HEK293 (cell line): ENCODE results near the gene CKS1B.
A peak's percentile ranks its signal among the peaks of the same experiment; 100 is the strongest.

ENCODE experiments used
- CTCF ChIA-PET: fragments of 350-600 bp; formaldehyde crosslinking; extraction: SDS; loops from one replicate; lab custom pipeline; 2021; ENCODE audit warnings: antibody characterized with exemption; lab: Yijun Ruan, JAX
- POLR2A ChIA-PET: fragments of 300-600 bp; formaldehyde crosslinking; extraction: SDS; loops from one replicate; lab custom pipeline; 2020; ENCODE audit warnings: antibody characterized with exemption, inconsistent platforms; lab: Yijun Ruan, JAX
- H3K27ac ChIP-seq: fragments of 200-500 bp; sonication (Bioruptor generic); 2 replicates; pipeline ENCODE4 v1.5.1; 2014; ENCODE audit warnings: low read depth, low read length, control low read depth, inconsistent platforms; ENCODE audit errors: extremely low read depth
- H3K36me3 ChIP-seq, 2 experiments: fragments of 200-500 bp in 1 of 2; sonication (Bioruptor generic) in 1 of 2; 1 replicate in 1 of 2; 2 replicates in 1 of 2; pipeline ENCODE4 v1.5.1; 2014 to 2017; ENCODE audit warnings: inconsistent platforms in 2 of 2, low read length in 2 of 2; ENCODE audit not compliant: control insufficient read depth in 2 of 2, insufficient read depth in 1 of 2
- H3K4me1 ChIP-seq: fragments of 200-500 bp; sonication (Bioruptor generic); 2 replicates; pipeline ENCODE4 v1.5.1; 2014; ENCODE audit warnings: mild to moderate bottlenecking, low read length, inconsistent platforms; ENCODE audit not compliant: control insufficient read depth, insufficient read depth
- H3K4me3 ChIP-seq: 2 replicates; pipeline ENCODE4 v1.5.1; 2011; ENCODE audit warnings: low read depth, mild to moderate bottlenecking, control low read depth, low read length, moderate library complexity
- H3K9me3 ChIP-seq: fragments of 200-500 bp; sonication (Bioruptor generic); 2 replicates; pipeline ENCODE4 v1.5.1; 2014; ENCODE audit warnings: low read depth, low read length, inconsistent platforms; ENCODE audit not compliant: control insufficient read depth, insufficient read depth
- ATF2 ChIP-seq: fragments of 450-650 bp; formaldehyde crosslinking; IDR thresholded peaks from 2 replicates; pipeline ENCODE4 v1.5.1; 2016; ENCODE audit warnings: missing biosample characterization, missing genetic modification characterization, low read depth
- GLI2 ChIP-seq: fragments of 450-650 bp; formaldehyde crosslinking; IDR thresholded peaks from 2 replicates; pipeline ENCODE4; 2017; ENCODE audit warnings: missing biosample characterization, missing genetic modification characterization, low read depth, borderline replicate concordance
- SCRT1 ChIP-seq: fragments of 450-650 bp; formaldehyde crosslinking; IDR thresholded peaks from 2 replicates; pipeline ENCODE4 v1.5.1; 2016; ENCODE audit warnings: missing biosample characterization, missing genetic modification characterization, borderline replicate concordance
- ZBTB20 ChIP-seq: fragments of 450-650 bp; formaldehyde crosslinking; IDR thresholded peaks from 2 replicates; pipeline ENCODE4 v1.5.1; 2016; ENCODE audit warnings: missing biosample characterization, missing genetic modification characterization
- ZBTB26 ChIP-seq: fragments of 450-650 bp; formaldehyde crosslinking; optimal IDR thresholded peaks from 2 replicates; pipeline ENCODE3; 2016; ENCODE audit warnings: missing biosample characterization, mild to moderate bottlenecking, missing genetic modification characterization
- ZFP37 ChIP-seq: fragments of 450-650 bp; formaldehyde crosslinking; IDR thresholded peaks from 2 replicates; pipeline ENCODE4 v1.5.1; 2016; ENCODE audit warnings: missing biosample characterization, missing genetic modification characterization
- ZNF114 ChIP-seq: fragments of 450-650 bp; formaldehyde crosslinking; IDR thresholded peaks from 2 replicates; pipeline ENCODE4 v1.5.0; 2017; ENCODE audit warnings: missing biosample characterization, missing genetic modification characterization
- ZNF121 ChIP-seq: fragments of 450-650 bp; formaldehyde crosslinking; IDR thresholded peaks from 2 replicates; pipeline ENCODE4 v1.5.1; 2016; ENCODE audit warnings: missing biosample characterization, missing genetic modification characterization
- ZNF146 ChIP-seq: fragments of 450-650 bp; formaldehyde crosslinking; IDR thresholded peaks from 2 replicates; pipeline ENCODE4 v1.5.1; 2016; ENCODE audit warnings: missing biosample characterization, missing genetic modification characterization
- ZNF169 ChIP-seq: fragments of 450-650 bp; formaldehyde crosslinking; IDR thresholded peaks from 2 replicates; pipeline ENCODE4 v1.5.1; 2016; ENCODE audit warnings: missing biosample characterization, missing genetic modification characterization
- ZNF184 ChIP-seq: fragments of 450-650 bp; IDR thresholded peaks from 2 replicates; pipeline ENCODE4 v1.5.1; 2018; ENCODE audit warnings: missing biosample characterization, mild to moderate bottlenecking, missing genetic modification characterization
- ZNF280C ChIP-seq: fragments of 450-650 bp; formaldehyde crosslinking; IDR thresholded peaks from 2 replicates; pipeline ENCODE4 v1.5.1; 2016; ENCODE audit warnings: missing biosample characterization, missing genetic modification characterization
- ZNF341 ChIP-seq: fragments of 450-650 bp; formaldehyde crosslinking; IDR thresholded peaks from 2 replicates; pipeline ENCODE4; 2016; ENCODE audit warnings: low read depth, missing biosample characterization, missing genetic modification characterization
- ZNF416 ChIP-seq: fragments of 450-650 bp; formaldehyde crosslinking; IDR thresholded peaks from 2 replicates; pipeline ENCODE4 v1.5.1; 2016; ENCODE audit warnings: missing biosample characterization, missing genetic modification characterization
- ZNF488 ChIP-seq: fragments of 450-650 bp; formaldehyde crosslinking; IDR thresholded peaks from 2 replicates; pipeline ENCODE4 v1.5.1; 2016; ENCODE audit warnings: missing biosample characterization, missing genetic modification characterization
- ZNF501 ChIP-seq: fragments of 450-650 bp; formaldehyde crosslinking; IDR thresholded peaks from 2 replicates; pipeline ENCODE4 v1.5.1; 2016; ENCODE audit warnings: missing biosample characterization, missing genetic modification characterization
- ZNF513 ChIP-seq: fragments of 450-650 bp; IDR thresholded peaks from 2 replicates; pipeline ENCODE4 v1.5.1; 2018; ENCODE audit warnings: missing biosample characterization, missing genetic modification characterization
- ZNF548 ChIP-seq: fragments of 450-650 bp; formaldehyde crosslinking; IDR thresholded peaks from 2 replicates; pipeline ENCODE4 v1.5.1; 2016; ENCODE audit warnings: missing biosample characterization, missing genetic modification characterization
- ZNF571 ChIP-seq: fragments of 450-650 bp; formaldehyde crosslinking; IDR thresholded peaks from 2 replicates; pipeline ENCODE4 v1.5.0; 2017; ENCODE audit warnings: missing biosample characterization, missing genetic modification characterization
- ZNF664 ChIP-seq: fragments of 450-650 bp; formaldehyde crosslinking; IDR thresholded peaks from 2 replicates; pipeline ENCODE4 v1.5.1; 2016; ENCODE audit warnings: missing biosample characterization, missing genetic modification characterization
- ZNF677 ChIP-seq: fragments of 450-650 bp; IDR thresholded peaks from 2 replicates; pipeline ENCODE4 v1.5.0; 2018; ENCODE audit warnings: missing biosample characterization, mild to moderate bottlenecking, missing genetic modification characterization, moderate library complexity
- ZSCAN23 ChIP-seq: fragments of 450-650 bp; formaldehyde crosslinking; IDR thresholded peaks from 2 replicates; pipeline ENCODE4 v1.5.1; 2016; ENCODE audit warnings: missing biosample characterization, missing genetic modification characterization
- ZSCAN30 ChIP-seq: fragments of 450-650 bp; IDR thresholded peaks from 2 replicates; pipeline ENCODE4 v1.5.1; 2018; ENCODE audit warnings: missing biosample characterization, mild to moderate bottlenecking, missing genetic modification characterization, moderate library complexity
- TF ChIP-seq, protein P1 (sequence below): fragments of 450-650 bp; formaldehyde crosslinking; IDR thresholded peaks from 2 replicates; pipeline ENCODE4 v1.5.1; 2016; ENCODE audit warnings: missing biosample characterization, missing genetic modification characterization
- TF ChIP-seq, protein P2 (sequence below): fragments of 450-650 bp; formaldehyde crosslinking; IDR thresholded peaks from 2 replicates; pipeline ENCODE4 v1.5.1; 2016; ENCODE audit warnings: missing biosample characterization, missing genetic modification characterization
- TF ChIP-seq, protein P3 (sequence below): fragments of 450-650 bp; formaldehyde crosslinking; IDR thresholded peaks from 2 replicates; pipeline ENCODE4 v1.5.1; 2016; ENCODE audit warnings: missing biosample characterization, missing genetic modification characterization

CKS1B gene

DNA sequence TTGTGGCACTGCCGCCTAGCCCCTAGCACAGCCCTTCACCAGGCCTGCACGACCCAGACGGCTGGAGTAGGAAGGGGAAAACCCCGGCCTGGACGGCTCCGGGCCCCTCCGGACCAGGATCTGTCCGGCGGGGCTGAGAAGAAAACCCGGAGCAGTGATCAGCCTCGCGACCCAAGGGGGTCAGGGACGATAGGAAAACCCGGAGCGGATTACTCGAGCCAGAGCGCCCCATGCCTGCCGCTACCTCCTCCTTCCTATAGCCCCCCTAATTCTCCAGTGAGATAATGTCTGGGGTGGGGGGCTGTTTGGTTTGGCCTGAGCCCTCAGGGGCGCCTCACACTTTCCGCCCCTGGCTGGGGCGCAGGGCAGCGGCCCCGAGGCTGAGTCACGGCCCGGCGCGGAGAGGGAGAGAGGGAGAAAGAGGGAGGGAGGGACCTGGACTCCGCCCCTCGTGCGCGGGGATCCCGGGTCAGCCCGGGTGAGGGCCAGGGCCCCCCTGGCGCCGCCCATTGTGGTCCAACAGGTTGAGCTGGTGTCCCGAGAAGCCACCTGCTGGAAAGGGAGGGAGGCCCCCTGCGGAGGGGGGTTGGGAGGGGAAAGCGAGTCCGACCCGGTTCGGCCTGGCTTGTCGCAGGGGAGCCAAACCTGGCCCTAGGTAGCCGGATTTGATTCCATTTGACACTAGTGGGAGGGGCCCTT lies 26.4 kb downstream of the CKS1B start:
- POLR2A ChIA-PET = interaction anchor here (0.5 to 2.2 kb wide), 9 partner anchors 11 to 128 kb away, joined by 3 to 14 read pairs (median 4); partner anchors contain the start of genes CKS1B, FLAD1, PBXIP1 and PYGO2
- CTCF ChIA-PET = interaction anchor here (0.5 to 8.9 kb wide), 12 partner anchors 14 to 572 kb away, joined by 3 to 55 read pairs (median 8); partner anchors contain the start of genes FLAD1 and PBXIP1
- Histone ChIP-seq H3K4me1 (peaks cover 13% of the 10 kb centered on the region), H3K36me3 (no peaks in the 10 kb centered on the region), H3K27ac (peak overlapping the region; percentile 83), H3K9me3 (no peaks in the 10 kb centered on the region), H3K4me3 (peak overlapping the region; percentile 50)
- peak; percentile 100 for TF ChIP-seq SCRT1 (tag by site-specific recombination)
- TF ChIP-seq ZNF341 = peak; percentile 87
- TF ChIP-seq, protein P1, sequence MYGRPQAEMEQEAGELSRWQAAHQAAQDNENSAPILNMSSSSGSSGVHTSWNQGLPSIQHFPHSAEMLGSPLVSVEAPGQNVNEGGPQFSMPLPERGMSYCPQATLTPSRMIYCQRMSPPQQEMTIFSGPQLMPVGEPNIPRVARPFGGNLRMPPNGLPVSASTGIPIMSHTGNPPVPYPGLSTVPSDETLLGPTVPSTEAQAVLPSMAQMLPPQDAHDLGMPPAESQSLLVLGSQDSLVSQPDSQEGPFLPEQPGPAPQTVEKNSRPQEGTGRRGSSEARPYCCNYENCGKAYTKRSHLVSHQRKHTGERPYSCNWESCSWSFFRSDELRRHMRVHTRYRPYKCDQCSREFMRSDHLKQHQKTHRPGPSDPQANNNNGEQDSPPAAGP = peak; percentile 96
- TF ChIP-seq ZFP37 (tag by site-specific recombination) = peak; percentile 99
- TF ChIP-seq ZNF513 = 0 out of 2 replicates have a peak, but pooled peaks have one; percentile 27
- peak; percentile 99 for TF ChIP-seq ZNF501 (tag by site-specific recombination)
- TF ChIP-seq ZNF114 = no peak
- TF ChIP-seq GLI2 (tag by site-specific recombination) = no peak
- peak; percentile 82 for TF ChIP-seq ZNF677 (tag by site-specific recombination)
- no peak for TF ChIP-seq ZNF121 (tag by site-specific recombination)
- TF ChIP-seq, protein P2, sequence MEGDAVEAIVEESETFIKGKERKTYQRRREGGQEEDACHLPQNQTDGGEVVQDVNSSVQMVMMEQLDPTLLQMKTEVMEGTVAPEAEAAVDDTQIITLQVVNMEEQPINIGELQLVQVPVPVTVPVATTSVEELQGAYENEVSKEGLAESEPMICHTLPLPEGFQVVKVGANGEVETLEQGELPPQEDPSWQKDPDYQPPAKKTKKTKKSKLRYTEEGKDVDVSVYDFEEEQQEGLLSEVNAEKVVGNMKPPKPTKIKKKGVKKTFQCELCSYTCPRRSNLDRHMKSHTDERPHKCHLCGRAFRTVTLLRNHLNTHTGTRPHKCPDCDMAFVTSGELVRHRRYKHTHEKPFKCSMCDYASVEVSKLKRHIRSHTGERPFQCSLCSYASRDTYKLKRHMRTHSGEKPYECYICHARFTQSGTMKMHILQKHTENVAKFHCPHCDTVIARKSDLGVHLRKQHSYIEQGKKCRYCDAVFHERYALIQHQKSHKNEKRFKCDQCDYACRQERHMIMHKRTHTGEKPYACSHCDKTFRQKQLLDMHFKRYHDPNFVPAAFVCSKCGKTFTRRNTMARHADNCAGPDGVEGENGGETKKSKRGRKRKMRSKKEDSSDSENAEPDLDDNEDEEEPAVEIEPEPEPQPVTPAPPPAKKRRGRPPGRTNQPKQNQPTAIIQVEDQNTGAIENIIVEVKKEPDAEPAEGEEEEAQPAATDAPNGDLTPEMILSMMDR (tag by site-specific recombination) = peak; percentile 30; the same call in 1 of the 2 replicates
- no peak for TF ChIP-seq ZNF280C
- TF ChIP-seq ZNF184 = peak; percentile 94
- no peak for TF ChIP-seq ZNF571 (tag by site-specific recombination)
- TF ChIP-seq, protein P3, sequence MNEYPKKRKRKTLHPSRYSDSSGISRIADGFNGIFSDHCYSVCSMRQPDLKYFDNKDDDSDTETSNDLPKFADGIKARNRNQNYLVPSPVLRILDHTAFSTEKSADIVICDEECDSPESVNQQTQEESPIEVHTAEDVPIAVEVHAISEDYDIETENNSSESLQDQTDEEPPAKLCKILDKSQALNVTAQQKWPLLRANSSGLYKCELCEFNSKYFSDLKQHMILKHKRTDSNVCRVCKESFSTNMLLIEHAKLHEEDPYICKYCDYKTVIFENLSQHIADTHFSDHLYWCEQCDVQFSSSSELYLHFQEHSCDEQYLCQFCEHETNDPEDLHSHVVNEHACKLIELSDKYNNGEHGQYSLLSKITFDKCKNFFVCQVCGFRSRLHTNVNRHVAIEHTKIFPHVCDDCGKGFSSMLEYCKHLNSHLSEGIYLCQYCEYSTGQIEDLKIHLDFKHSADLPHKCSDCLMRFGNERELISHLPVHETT (tag by site-specific recombination) = peak; percentile 97
- no peak for TF ChIP-seq ZNF664
- TF ChIP-seq ATF2 (tag by site-specific recombination) = peak; percentile 31; the same call in 1 of the 2 replicates
- TF ChIP-seq ZNF169 (tag by site-specific recombination) = no peak
- peak; percentile 92 for TF ChIP-seq ZBTB20 (tag by site-specific recombination)
- TF ChIP-seq ZNF416 (tag by site-specific recombination) = no peak
- peak; percentile 71 for TF ChIP-seq ZNF146
- peak; percentile 90 for TF ChIP-seq ZSCAN30 (tag by site-specific recombination)
- TF ChIP-seq ZSCAN23 = peak; percentile 96
- no peak for TF ChIP-seq ZNF548 (tag by site-specific recombination)
- TF ChIP-seq ZNF488 (tag by site-specific recombination) = 0 out of 2 replicates have a peak, but pooled peaks have one; percentile 21
- TF ChIP-seq ZBTB26 (tag by site-specific recombination) = peak; percentile 76
